Suprapubic skin (tissue), 4 donors: Measurements from ENCODE around the gene EIF3A. TPM values are rescaled to one million over a fixed set of nuclear protein-coding genes. Genes with fewer than 3 reads are reported as not detected.

Experiments used
- DNase-seq, 2 donors: peaks; one replicate each; pipeline ENCODE4 v3.0.0-alpha.2; 2019; ENCODE audit warnings: low spot score in 2 of 2
- H3K27ac ChIP-seq: fragments of 200-600 bp; sonication (generic); one replicate; pipeline ENCODE4 v1.5.1; 2019
- H3K27me3 ChIP-seq: fragments of 200-600 bp; sonication (generic); one replicate; pipeline ENCODE4 v1.5.1; 2019
- H3K36me3 ChIP-seq: fragments of 200-600 bp; sonication (generic); one replicate; pipeline ENCODE4 v1.5.1; 2019
- H3K4me1 ChIP-seq: fragments of 200-600 bp; sonication (generic); one replicate; pipeline ENCODE4 v1.5.1; 2019
- H3K4me3 ChIP-seq: fragments of 200-600 bp; sonication (generic); one replicate; pipeline ENCODE4 v1.5.1; 2019; ENCODE audit warnings: mild to moderate bottlenecking
- H3K9me3 ChIP-seq: fragments of 200-600 bp; sonication (generic); one replicate; pipeline ENCODE4 v1.5.1; 2019
- EP300 ChIP-seq: sonication (generic); formaldehyde crosslinking; IDR thresholded peaks from one replicate; pipeline ENCODE4 v1.6.1; 2017; ENCODE audit warnings: antibody characterized with exemption
- POLR2A ChIP-seq, 2 donors: fragments of 450-650 bp; IDR thresholded peaks; one replicate each; pipeline ENCODE4 v1.6.1; 2017; ENCODE audit warnings: antibody characterized with exemption in 2 of 2, mild to moderate bottlenecking in 2 of 2, moderate library complexity in 2 of 2
- POLR2AphosphoS5 ChIP-seq, 3 donors: sonication (generic); formaldehyde crosslinking; IDR thresholded peaks; one replicate each; pipeline ENCODE4 v1.6.1; 2017; ENCODE audit warnings: antibody characterized with exemption in 3 of 3
- WGBS: methylation state at CpG from one replicate; pipeline ENCODE4 v1.1.5; 2018; 5-methylcytosine and 5-hydroxymethylcytosine counted together
- total RNA-seq, 4 donors: library from RNA; depleted of rRNA; stranded (reverse); fragments of >200 nt; gene quantifications; one replicate each; pipeline ENCODE4 v1.1.0, GENCODE V29; 2016
- TF ChIP-seq, protein P1 (sequence below), 2 donors: fragments of 200-600 bp in 1 of 2; fragments of 450-650 bp in 1 of 2; sonication (generic) in 1 of 2; IDR thresholded peaks; one replicate each; pipeline ENCODE4 v1.5.1; 2016 to 2019; ENCODE audit warnings: antibody characterized with exemption in 2 of 2, mild to moderate bottlenecking in 1 of 2, moderate library complexity in 1 of 2

Gene EIF3A
- total RNA-seq, 4 donors from 2014 or later: 116 to 148 (median 123) TPM

DNA sequence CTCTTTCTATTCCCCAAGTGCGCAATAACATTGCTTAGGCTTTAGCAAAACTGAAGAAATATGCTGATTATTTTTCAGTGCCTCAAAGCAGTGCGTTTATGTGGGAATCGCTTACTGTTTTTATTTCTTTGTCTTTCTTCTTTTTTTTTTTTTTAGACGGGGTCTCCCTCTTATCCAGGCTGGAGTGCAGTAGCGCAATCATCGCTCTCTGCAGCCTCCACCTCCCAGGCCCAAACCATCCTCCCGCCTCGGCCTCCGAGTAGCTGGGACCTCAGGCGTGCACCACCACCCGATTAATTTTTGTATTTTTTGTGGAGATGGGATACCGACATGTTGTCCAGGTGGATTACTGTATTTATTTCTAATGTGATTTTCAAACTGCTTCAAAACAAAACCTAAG, 24.5 kb upstream of the EIF3A start:
- DNase-seq: no peak
- Histone ChIP-seq H3K27me3 (no peaks in the 10 kb centered on the region), H3K27ac (no peak overlapping the region), H3K9me3 (no peaks in the 10 kb centered on the region), H3K36me3 (peaks cover 10% of the 10 kb centered on the region), H3K4me3 (peak overlapping the region; percentile 96), H3K4me1 (peaks cover 46% of the 10 kb centered on the region)
- 91% methylated on average over 12 of the region's 12 CpGs for WGBS
- TF ChIP-seq POLR2A (IDR thresholded peaks at IDR 0.05): no peak
- TF ChIP-seq, protein P1, sequence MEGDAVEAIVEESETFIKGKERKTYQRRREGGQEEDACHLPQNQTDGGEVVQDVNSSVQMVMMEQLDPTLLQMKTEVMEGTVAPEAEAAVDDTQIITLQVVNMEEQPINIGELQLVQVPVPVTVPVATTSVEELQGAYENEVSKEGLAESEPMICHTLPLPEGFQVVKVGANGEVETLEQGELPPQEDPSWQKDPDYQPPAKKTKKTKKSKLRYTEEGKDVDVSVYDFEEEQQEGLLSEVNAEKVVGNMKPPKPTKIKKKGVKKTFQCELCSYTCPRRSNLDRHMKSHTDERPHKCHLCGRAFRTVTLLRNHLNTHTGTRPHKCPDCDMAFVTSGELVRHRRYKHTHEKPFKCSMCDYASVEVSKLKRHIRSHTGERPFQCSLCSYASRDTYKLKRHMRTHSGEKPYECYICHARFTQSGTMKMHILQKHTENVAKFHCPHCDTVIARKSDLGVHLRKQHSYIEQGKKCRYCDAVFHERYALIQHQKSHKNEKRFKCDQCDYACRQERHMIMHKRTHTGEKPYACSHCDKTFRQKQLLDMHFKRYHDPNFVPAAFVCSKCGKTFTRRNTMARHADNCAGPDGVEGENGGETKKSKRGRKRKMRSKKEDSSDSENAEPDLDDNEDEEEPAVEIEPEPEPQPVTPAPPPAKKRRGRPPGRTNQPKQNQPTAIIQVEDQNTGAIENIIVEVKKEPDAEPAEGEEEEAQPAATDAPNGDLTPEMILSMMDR (IDR thresholded peaks at IDR 0.05): no peak
- TF ChIP-seq EP300: no peak
- no peak for TF ChIP-seq POLR2AphosphoS5 (IDR thresholded peaks at IDR 0.05)

DNA sequence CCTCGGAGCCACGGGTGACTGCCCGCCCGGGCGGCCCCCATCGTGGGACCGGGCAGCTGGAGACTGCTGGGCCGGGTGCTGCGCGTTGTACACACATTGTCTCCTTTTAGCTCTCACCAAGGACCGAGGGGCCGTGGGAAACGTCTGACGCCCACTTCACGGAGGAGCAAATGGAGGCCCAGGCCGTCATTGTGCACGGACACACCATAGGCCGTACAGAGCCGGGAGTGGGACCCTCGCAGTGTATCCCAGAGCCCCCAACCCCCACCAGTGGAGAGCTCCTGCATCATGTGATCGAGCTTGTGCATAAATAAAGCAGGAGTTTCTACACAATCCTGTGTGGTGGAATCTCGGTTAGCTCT, 24.0 kb upstream of the EIF3A start:
- Histone ChIP-seq H3K4me3 (peak overlapping the region; percentile 96), H3K4me1 (peaks cover 49% of the 10 kb centered on the region), H3K27ac (peak overlapping the region; percentile 88), H3K9me3 (no peaks in the 10 kb centered on the region), H3K36me3 (peaks cover 10% of the 10 kb centered on the region), H3K27me3 (no peaks in the 10 kb centered on the region)
- peak in 1 of 2 donors; percentile 71 for DNase-seq
- TF ChIP-seq, protein P1 (IDR thresholded peaks at IDR 0.05): no peak
- TF ChIP-seq POLR2A (IDR thresholded peaks at IDR 0.05) (no peak), EP300 (no peak), POLR2AphosphoS5 (IDR thresholded peaks at IDR 0.05) (no peak)
- 3% methylated on average over 14 of the region's 22 CpGs for WGBS

DNA sequence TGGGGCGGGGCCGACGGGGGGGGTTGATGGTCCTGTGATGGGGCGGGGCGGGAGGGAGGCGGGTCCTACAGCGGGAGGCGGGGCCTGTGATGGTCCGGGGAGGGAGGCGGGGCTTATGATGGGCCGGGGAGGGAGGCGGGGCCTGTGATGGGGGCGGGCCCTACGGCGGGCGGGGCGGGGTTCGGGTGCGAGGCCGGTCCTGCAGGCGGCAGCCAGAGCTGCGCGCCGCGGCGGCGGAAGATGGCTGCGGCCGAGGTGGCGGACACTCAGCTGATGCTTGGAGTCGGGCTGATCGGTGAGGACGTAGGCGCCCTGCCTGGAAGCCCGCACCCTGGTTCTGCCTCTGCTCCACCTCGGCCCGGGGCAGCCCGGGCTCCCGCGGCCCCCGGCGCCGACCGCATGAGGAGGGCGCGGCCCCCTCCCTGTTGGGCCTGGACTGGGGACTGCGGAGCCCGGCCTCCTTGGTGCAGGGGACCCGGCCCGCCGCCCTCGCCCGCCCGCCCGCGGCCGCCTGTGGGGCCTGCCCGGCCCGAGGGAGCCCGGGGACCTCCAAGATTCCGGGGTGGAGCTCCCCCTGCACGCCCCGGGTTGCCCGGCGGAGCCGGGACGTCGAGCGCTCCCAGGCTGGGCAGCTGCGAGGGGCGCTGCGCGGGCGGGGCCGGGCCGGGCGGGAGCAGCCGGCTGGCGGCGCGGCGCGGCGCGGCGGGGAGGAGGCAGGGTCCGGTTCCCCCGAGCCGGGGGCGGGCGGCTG, 23.5 kb upstream of the EIF3A start, which contains the start of gene DENND10:
TSS of gene DENND10 (plus strand) at position 211 of the 751 bp plus-strand sequence. CDS start at position 241, 30 bp downstream.
- TF ChIP-seq, protein P1 (IDR thresholded peaks at IDR 0.05): peak in 1 of 2 donors; percentile 9
- TF ChIP-seq POLR2A (IDR thresholded peaks at IDR 0.05) (peak; percentile 41 to 55), POLR2AphosphoS5 (IDR thresholded peaks at IDR 0.05) (peak in 1 of 3 donors; percentile 82), EP300 (no peak)
- Histone ChIP-seq H3K4me3 (peak within 1 kb of the TSS; percentile 96), H3K27me3 (no peaks in the 10 kb centered on the region), H3K9me3 (no peaks in the 10 kb centered on the region), H3K27ac (peak within 1 kb of the TSS; percentile 88), H3K4me1 (peaks cover 49% of the 10 kb centered on the region), H3K36me3 (peaks cover 4% of the 10 kb centered on the region)
- WGBS: 1% methylated on average over 16 of the region's 91 CpGs
- DNase-seq: peak; percentile 90

DNA sequence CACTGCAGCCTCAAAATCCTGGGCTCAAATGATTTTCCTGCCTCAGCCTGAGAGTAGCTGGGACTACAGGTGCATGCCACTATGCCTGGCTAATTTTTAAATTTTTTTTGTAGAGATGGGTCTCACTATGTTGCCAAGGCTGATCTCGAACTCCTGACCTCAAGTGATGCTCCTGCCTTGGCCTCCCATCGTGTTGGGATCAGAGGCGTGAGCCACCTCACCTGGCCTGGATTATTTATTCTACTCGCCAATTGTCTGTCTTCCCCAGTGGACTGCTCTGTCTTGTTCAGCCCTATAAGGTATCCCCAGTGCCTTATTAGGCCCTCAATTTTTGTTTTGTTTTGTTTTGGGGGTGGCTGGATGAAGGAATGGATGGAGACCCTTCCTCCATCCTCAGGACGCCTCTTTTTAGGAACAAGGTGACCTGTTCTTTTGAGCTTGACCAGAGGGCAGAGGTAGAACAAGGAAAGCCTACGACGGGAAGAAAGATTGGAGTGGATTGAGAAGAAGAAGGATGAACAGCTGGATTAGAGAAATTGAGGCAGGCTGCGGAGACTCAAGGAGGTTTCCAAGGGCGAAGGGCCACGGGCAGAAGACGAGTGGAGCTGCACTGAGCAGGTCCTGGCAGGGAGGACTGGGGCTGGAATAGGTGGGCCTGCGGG, 22.8 kb upstream of the EIF3A start:
- TF ChIP-seq POLR2AphosphoS5 (IDR thresholded peaks at IDR 0.05) (no peak), EP300 (no peak), POLR2A (IDR thresholded peaks at IDR 0.05) (no peak)
- TF ChIP-seq, protein P1 (IDR thresholded peaks at IDR 0.05): no peak
- 46% methylated on average over 12 of the region's 12 CpGs for WGBS
- Histone ChIP-seq H3K27ac (peak overlapping the region; percentile 54), H3K9me3 (no peaks in the 10 kb centered on the region), H3K36me3 (no peaks in the 10 kb centered on the region), H3K4me3 (peak overlapping the region; percentile 96), H3K27me3 (no peaks in the 10 kb centered on the region), H3K4me1 (peaks cover 49% of the 10 kb centered on the region)
- no peak for DNase-seq
